GM21447 (cell line): ENCODE results near the gene RYR2.

Source experiments
- ATAC-seq: cut with Tn5 transposase; IDR thresholded peaks from one replicate; pipeline ENCODE4 v1.9.1; 2021; ENCODE audit not compliant: unreplicated experiment

The RYR2 gene

GRCh38 chr1:237416924-237417655, 375.1 kb downstream of the RYR2 start:
- no peak for ATAC-seq

- ATAC-seq, result no peak
Measured at GRCh38 chr1:237428809-237429208, 386.8 kb downstream of the RYR2 start.

GRCh38 chr1:237429252-237429651, 387.3 kb downstream of the RYR2 start:
- no peak for ATAC-seq

- no peak for ATAC-seq
Measured at GRCh38 chr1:237431448-237431847, 389.5 kb downstream of the RYR2 start.

- ATAC-seq, result no peak
Measured at GRCh38 chr1:237440346-237440745, 398.4 kb downstream of the RYR2 start.

GRCh38 chr1:237444120-237444790, 402.3 kb downstream of the RYR2 start:
- ATAC-seq, result no peak

GRCh38 chr1:237448042-237448441, 406.1 kb downstream of the RYR2 start:
- ATAC-seq, result no peak

GRCh38 chr1:237457573-237457972, 415.6 kb downstream of the RYR2 start:
- no peak for ATAC-seq

- ATAC-seq, result no peak
Measured at GRCh38 chr1:237467320-237467719, 425.3 kb downstream of the RYR2 start.

GRCh38 chr1:237470712-237471338, 428.8 kb downstream of the RYR2 start:
- ATAC-seq, result no peak

GRCh38 chr1:237471377-237471776, 429.4 kb downstream of the RYR2 start:
- no peak for ATAC-seq

- no peak for ATAC-seq
Measured at GRCh38 chr1:237471956-237472355, 430.0 kb downstream of the RYR2 start.

GRCh38 chr1:237473854-237474253, 431.9 kb downstream of the RYR2 start:
- ATAC-seq, result no peak

GRCh38 chr1:237478082-237478481, 436.1 kb downstream of the RYR2 start:
- no peak for ATAC-seq

- no peak for ATAC-seq
Measured at GRCh38 chr1:237478842-237479241, 436.9 kb downstream of the RYR2 start.

GRCh38 chr1:237482777-237483176, 440.8 kb downstream of the RYR2 start:
- ATAC-seq, result no peak

- peak; percentile 51 for ATAC-seq
Measured at GRCh38 chr1:237492359-237492758, 450.4 kb downstream of the RYR2 start.

- no peak for ATAC-seq
Measured at GRCh38 chr1:237500566-237500965, 458.6 kb downstream of the RYR2 start.

- no peak for ATAC-seq
Measured at GRCh38 chr1:237503292-237503691, 461.3 kb downstream of the RYR2 start.

GRCh38 chr1:237507005-237507404, 465.0 kb downstream of the RYR2 start:
- peak; percentile 97 for ATAC-seq

GRCh38 chr1:237509748-237510147, 467.8 kb downstream of the RYR2 start:
- ATAC-seq, result no peak

GRCh38 chr1:237525102-237525501, 483.1 kb downstream of the RYR2 start:
- no peak for ATAC-seq
